ENCODE data around the gene SLC11A2. TPM values are rescaled to one million over a fixed set of nuclear protein-coding genes. Genes with fewer than 3 reads are reported as not detected.

The SLC11A2 gene
- polyA plus RNA-seq, 1 experiment: 51.4 TPM

DNA sequence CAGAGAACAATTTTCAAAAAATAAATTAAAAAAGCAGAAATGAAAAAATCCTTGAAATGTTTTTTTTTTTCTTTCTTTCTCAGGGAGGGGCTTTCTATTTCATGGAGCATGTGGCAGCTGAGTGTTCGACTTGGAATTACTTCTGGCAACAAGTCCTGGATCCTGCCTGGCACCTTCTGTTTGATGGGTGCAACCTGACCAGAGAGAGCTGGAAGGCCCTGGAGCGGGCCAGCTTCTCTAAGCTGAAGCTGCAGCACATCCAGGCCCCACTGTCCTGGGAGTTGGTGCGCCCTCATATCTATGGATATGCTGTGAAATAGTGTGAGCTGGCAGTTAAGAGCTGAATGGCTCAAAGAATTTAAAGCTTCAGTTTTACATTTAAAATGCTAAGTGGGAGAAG, 96.4 kb downstream of the SLC11A2 start:
- H3K36me3 ChIP-seq (ENCODE audit: control insufficient read depth, insufficient read depth, low read length): no peaks in the 10 kb centered on the region
- TF ChIP-seq, protein P1, sequence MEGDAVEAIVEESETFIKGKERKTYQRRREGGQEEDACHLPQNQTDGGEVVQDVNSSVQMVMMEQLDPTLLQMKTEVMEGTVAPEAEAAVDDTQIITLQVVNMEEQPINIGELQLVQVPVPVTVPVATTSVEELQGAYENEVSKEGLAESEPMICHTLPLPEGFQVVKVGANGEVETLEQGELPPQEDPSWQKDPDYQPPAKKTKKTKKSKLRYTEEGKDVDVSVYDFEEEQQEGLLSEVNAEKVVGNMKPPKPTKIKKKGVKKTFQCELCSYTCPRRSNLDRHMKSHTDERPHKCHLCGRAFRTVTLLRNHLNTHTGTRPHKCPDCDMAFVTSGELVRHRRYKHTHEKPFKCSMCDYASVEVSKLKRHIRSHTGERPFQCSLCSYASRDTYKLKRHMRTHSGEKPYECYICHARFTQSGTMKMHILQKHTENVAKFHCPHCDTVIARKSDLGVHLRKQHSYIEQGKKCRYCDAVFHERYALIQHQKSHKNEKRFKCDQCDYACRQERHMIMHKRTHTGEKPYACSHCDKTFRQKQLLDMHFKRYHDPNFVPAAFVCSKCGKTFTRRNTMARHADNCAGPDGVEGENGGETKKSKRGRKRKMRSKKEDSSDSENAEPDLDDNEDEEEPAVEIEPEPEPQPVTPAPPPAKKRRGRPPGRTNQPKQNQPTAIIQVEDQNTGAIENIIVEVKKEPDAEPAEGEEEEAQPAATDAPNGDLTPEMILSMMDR (IDR thresholded peaks at IDR 0.05; ENCODE audit: insufficient read depth, low read depth, low read length): no peak
- ChIA-PET CTCF (no interaction called here), POLR2A (no interaction called here)
- no peaks in the 10 kb centered on the region for H3K27me3 ChIP-seq (ENCODE audit: control insufficient read depth, insufficient read depth, low read length)
- no peak overlapping the region for H3K4me3 ChIP-seq (ENCODE audit: low read depth, low read length)
- DNase-seq (ENCODE audit: low read depth): no peak

Small RNA genes lying within 50 kb of the gene (small RNA-seq; reads per million reads assigned to genes)
- gene AC008121.1 (ENCODE audit: insufficient read length, low read depth, low replicate concordance) (not detected), gene RF00019 (ENCODE audit: insufficient read length, low read depth, low replicate concordance) (not detected), gene RNU6-1273P (ENCODE audit: insufficient read length, low read depth, low replicate concordance) (not detected), gene RNU6-87P (ENCODE audit: insufficient read length, low read depth, low replicate concordance) (not detected)

Other genes with a start within 250 kb of the SLC11A2 start
- gene TMPRSS12, start 183.5 kb downstream of the SLC11A2 start, polyA plus RNA-seq (2011; rRNA removed): not detected in 2 replicates
- not detected in 2 replicates for gene HIGD1C, start 73.8 kb downstream of the SLC11A2 start, polyA plus RNA-seq (2011; rRNA removed)
- gene LETMD1, start 21.9 kb upstream of the SLC11A2 start, polyA plus RNA-seq (2011; rRNA removed): 57.1 and 58.9 TPM in 2 replicates
- 20.9 and 21.0 TPM in 2 replicates for gene CSRNP2, start 57.2 kb upstream of the SLC11A2 start, polyA plus RNA-seq (2011; rRNA removed)
- 11.4 and 16.0 TPM in 2 replicates for gene TFCP2, start 146.8 kb upstream of the SLC11A2 start, polyA plus RNA-seq (2011; rRNA removed)
- gene POU6F1, start 191.7 kb upstream of the SLC11A2 start, polyA plus RNA-seq (2011; rRNA removed): 2.5 and 4.7 TPM in 2 replicates
- 288 and 433 TPM in 2 replicates for gene DAZAP2, start 212.4 kb upstream of the SLC11A2 start, polyA plus RNA-seq (2011; rRNA removed)
- 54.7 and 57.6 TPM in 2 replicates for gene SMAGP, start 244.0 kb upstream of the SLC11A2 start, polyA plus RNA-seq (2011; rRNA removed)